Ovary (tissue), 10 donors: ENCODE data around the gene PLGLB2. TPM values are rescaled to one million over a fixed set of nuclear protein-coding genes. Genes with fewer than 3 reads are reported as not detected.
"Not testable (repeated sequence)": the region's sequence is repeated elsewhere in the genome, so short reads cannot be mapped to it uniquely, and the experiment has no call there.

Source experiments
- DNase-seq, 5 donors: peaks; one replicate each; pipeline ENCODE4 v3.0.0-alpha.2; 2019 to 2020
- H3K27ac ChIP-seq, 2 donors: fragments of 200-600 bp; one replicate each; pipeline versions ENCODE4 v1.5.1 to v1.8.0; 2019 to 2022
- H3K27me3 ChIP-seq: fragments of 200-600 bp; one replicate; pipeline ENCODE4 v1.8.0; 2022
- H3K36me3 ChIP-seq: fragments of 200-600 bp; sonication (generic); one replicate; pipeline ENCODE4 v1.5.1; 2019
- H3K4me1 ChIP-seq: one replicate; pipeline ENCODE4 v1.8.1; 2013; ENCODE audit warnings: mild to moderate bottlenecking, moderate library complexity; ENCODE audit not compliant: insufficient read depth
- H3K4me3 ChIP-seq: fragments of 200-600 bp; sonication (generic); one replicate; pipeline ENCODE4 v1.5.1; 2017
- H3K9me3 ChIP-seq, 2 donors: fragments of 200-600 bp in 1 of 2; sonication (generic) in 1 of 2; one replicate each; pipeline versions ENCODE4 v1.5.1 to v1.8.1; 2013 to 2019; ENCODE audit warnings: mild to moderate bottlenecking in 1 of 2, moderate library complexity in 1 of 2
- WGBS, 3 donors: extraction: QIAGEN DNeasy Blood & Tissue Kit in 1 of 3; methylation state at CpG; one replicate each; pipeline versions ENCODE4 v1.1.5 to v1.1.7; 2013 to 2017; 5-methylcytosine and 5-hydroxymethylcytosine counted together
- intact Hi-C, 4 donors: fragments of 100-400 bp; cut with DNase I; formaldehyde crosslinking; loops; one replicate each; pipeline versions ENCODE4 v1.11.0 to v1.15.1; 2022 to 2023
- long read RNA-seq, 3 donors: library from polyadenylated mRNA in 2 of 3; unstranded in 2 of 3; transcript quantifications; one replicate each; pipeline ENCODE4 v2.0.0 and lab custom pipeline, GENCODE V29; 2021 to 2026
- polyA plus RNA-seq, 2 donors: library from polyadenylated mRNA; stranded (reverse); fragments of 200-250 nt in 1 of 2; fragments of 350-450 nt in 1 of 2; fragmentation: Illumina TruSeq in 1 of 2; extraction: RNeasy Lipid Tissue Mini Kit (QIAGEN cat#74804) in 1 of 2; gene quantifications; one replicate each; pipeline ENCODE4 v1.2.3, GENCODE V29; 2013 to 2014
- total RNA-seq, 7 donors: library from RNA; depleted of rRNA in 2 of 7; stranded (reverse); fragments of >200 nt in 2 of 7; fragmentation: NEBNext Ultra II Directional in 3 of 7; extraction: Animal tissue kit (Norgen Biotek cat#: 25700) in 3 of 7; gene quantifications; one replicate each; pipeline versions ENCODE4 v1.1.0 to v1.2.4, GENCODE V29; 2016 to 2023
- donor health status: DM: no; HTN: no; CAD: no; lungs with moderate emphysema.
- donor health status: DM: no; HTN: no; CAD: no.
- donor health status: Bipolar disorder and iron deficiency.
- donor health status: DM: yes; HTN: yes; CAD: no.
- donor health status: DM: no; HTN: no; CAD: no.
- donor health status: DM: yes; HTN: yes; CAD: no.

The PLGLB2 gene
- total RNA-seq (1 to 10 TPM in 2 of 7 donors, under 1 TPM in 1, not detected in 4; 0.83 to 2.6 (median 1.1) TPM), polyA plus RNA-seq (1 to 10 TPM in 1 of 2 donors, not detected in 1; 1.6 TPM)
- long read RNA-seq, donor 1, result 0 reads
- long read RNA-seq, donor 2, result 0 reads
- long read RNA-seq, donor 3, result 0 reads

DNA sequence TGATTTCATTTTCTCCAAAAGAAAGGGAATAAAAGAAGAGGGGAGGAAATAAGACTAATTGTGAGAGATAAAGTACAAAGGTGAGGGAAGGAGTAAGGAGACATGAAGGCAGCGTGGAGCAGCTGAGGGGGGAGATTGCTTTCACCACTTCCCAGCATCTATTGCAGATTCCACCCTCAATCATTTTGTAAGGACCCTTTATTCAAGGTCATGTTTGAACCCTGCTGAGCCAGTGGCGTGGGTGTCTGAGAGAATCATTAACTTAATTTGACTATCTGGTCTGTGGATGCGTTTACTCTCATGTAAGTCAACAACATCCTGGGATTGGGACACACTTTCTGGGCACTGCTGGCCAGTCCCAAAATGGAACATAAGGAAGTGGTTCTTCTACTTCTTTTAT is at the start of gene PLGLB2:
Gene PLGLB2 (plus strand): TSS at position 297 of the 400 bp plus-strand sequence. CDS start 67 bp downstream, at position 364.
- not testable (repeated sequence) for H3K4me1 ChIP-seq, H3K27me3 ChIP-seq

DNA sequence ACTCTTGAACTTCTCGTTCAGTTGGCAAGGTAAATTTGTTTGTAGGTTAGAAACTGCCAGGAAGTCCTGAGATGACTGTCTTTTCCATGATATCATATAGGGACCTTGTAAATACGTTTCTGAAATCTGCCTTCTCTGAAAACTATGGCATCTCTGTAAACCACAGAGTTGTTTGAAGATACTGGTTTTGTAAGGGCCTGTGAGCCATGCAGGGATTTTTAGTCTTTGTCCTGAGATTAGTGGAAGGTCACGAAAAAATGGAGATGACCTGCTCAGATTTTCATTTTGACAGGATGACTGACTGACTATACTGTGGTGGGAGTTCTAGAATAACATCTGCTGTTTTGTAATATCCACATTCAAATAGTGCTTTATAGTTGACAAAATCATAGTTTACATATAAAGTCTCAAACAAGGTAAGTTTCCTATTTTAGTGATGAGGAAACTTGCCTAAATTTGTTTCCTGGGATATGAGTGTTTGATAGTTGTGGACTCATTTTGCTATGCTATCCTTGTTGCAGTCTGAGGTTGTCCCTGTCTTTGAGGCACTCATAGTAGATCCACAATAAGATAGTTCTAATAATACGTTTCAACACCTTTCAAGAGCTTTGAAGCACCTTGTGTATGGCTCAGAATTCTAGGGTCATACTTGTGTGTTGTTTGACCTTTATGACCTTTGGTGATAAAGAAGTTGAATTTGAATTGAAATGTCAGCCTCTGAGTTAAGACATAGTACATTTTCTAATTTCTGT is 43.1 kb upstream of the PLGLB2 start:
- intact Hi-C loops, H3K27ac ChIP-seq, H3K4me1 ChIP-seq, H3K36me3 ChIP-seq, H3K9me3 ChIP-seq, H3K4me3 ChIP-seq, H3K27me3 ChIP-seq, DNase-seq: not testable (repeated sequence)
- 84 to 85% methylated on average over 2 to 3 of the region's 4 CpGs; no CpG with 5 or more reads in 1 of the 3 donors for WGBS, 3 donors

More for the DNA sequence above, at the start of gene PLGLB2:
- H3K4me3 ChIP-seq, H3K36me3 ChIP-seq, H3K9me3 ChIP-seq, H3K27ac ChIP-seq, intact Hi-C loops, DNase-seq: not testable (repeated sequence)
- WGBS, 3 donors, result 94 to 100% (median 100%) methylated on average over 1 of the region's 3 CpGs

DNA sequence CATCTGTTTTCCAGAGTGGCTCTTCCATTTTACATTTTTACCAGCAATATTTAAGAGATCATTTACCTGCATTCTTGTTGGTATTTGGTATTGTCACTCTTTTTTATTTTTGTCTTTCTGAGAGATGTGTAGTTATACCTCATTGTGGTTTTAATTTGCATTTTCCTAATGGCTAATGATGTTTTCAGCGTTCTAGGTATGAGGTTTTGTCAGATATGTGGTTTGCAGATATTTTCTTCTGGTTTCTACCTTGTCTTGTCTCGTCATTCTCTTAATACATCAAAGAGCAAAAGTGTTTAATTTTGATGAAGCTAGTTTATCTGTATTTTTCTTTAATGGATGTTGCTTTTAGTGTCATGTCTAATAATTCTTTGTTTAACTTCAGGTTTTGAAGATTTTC is 39.5 kb upstream of the PLGLB2 start:
- H3K27me3 ChIP-seq, H3K4me1 ChIP-seq, H3K4me3 ChIP-seq, intact Hi-C loops, DNase-seq, H3K9me3 ChIP-seq, H3K27ac ChIP-seq, H3K36me3 ChIP-seq: not testable (repeated sequence)
- 77 to 79% (median 79%) methylated on average over 2 of the region's 2 CpGs for WGBS, 3 donors

DNA sequence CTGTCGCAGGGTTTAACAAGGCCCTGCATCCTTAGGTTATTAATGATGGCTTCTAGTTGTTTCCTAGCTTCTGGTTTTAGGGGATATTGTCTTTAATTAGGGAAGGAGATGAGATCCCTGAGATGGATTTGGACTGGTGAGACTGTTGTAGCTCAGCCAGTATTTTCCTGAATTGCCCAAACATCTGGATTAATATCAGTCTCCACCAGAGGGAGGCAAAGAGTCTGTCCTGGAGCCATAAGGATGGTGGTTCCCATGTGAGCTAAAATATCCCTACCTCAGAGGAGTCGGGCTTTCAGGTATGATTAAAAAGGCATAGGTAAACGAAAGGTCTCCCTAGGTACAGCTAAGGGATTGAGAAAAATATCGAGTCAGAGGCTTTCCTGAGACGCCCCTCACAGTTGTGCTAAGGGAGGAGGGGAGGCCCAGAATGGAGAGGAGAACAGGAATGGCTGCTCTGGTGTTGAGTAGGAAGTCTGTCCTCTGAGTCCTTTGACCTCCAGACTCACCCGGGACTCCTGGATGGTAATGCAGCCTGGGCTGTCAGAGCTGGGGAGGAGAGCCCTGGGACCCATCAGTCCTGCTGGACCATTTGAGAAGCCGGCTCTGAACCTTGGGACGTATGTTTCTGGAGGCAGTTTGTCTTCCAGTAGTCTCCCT is 19.8 kb upstream of the PLGLB2 start:
- H3K27ac ChIP-seq, intact Hi-C loops, H3K4me3 ChIP-seq, H3K4me1 ChIP-seq, H3K36me3 ChIP-seq, DNase-seq, H3K27me3 ChIP-seq, H3K9me3 ChIP-seq: not testable (repeated sequence)
- WGBS, 3 donors, result no CpG with 5 or more reads among the region's 8 CpGs

DNA sequence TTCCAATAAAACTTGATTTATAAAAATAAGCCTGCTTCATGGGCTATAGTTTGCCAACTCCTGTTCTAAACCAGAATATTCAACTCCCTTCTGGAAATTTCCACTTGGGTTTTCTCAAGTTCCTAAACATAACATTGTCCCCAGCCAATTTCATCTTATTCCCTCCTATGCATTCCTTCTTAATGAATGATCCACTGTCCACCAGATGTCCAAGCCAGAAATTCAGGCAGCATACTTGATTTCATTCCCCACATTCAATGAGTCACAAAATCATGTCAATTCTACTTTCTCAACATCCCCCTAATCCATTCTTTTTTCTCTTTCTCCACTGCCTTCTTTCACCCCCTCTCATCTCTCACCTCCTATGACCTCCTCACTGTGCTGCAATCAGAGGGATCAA is 7.0 kb upstream of the PLGLB2 start:
- H3K27me3 ChIP-seq, intact Hi-C loops, DNase-seq: not testable (repeated sequence)

DNA sequence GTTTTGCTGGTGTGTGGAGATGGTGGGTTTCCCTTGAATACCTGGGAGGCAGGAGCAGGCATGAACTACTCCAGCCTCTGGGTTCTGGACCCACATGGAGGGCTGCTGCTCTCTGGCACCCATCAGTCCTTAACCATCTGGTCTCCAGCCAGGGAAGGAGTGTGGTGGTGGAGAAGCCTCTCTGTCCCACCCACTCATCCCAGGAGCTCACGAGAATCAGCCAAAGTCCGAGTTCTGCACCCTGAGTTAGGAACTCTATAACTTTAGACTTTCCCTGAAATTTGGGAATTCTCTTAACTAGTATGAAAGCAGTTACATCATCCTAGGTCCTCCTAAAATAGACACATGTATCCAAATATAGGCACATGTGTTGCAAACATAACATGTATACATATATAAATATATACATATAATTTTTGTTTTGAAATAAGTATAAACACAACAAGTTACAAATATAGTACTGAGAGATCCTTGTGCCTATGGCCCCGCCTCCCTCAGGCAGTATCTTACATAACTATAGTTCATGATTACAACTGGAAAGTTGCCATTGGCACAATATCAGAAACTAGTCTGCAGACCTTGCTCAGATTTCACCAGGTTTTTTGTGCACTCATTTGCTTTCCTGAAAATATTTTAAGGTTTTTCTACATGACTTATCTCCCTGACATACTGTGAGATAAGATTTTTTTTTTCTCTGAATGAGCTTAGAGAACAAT is 5.3 kb upstream of the PLGLB2 start:
- intact Hi-C loops, H3K27me3 ChIP-seq, H3K4me1 ChIP-seq, H3K9me3 ChIP-seq, H3K27ac ChIP-seq, H3K4me3 ChIP-seq, H3K36me3 ChIP-seq, DNase-seq: not testable (repeated sequence)
- WGBS, 3 donors, result no CpG with 5 or more reads among the region's 3 CpGs

More for the DNA sequence above, 7.0 kb upstream of the PLGLB2 start:
- not testable (repeated sequence) for H3K4me1 ChIP-seq, H3K4me3 ChIP-seq, H3K27ac ChIP-seq, H3K36me3 ChIP-seq, H3K9me3 ChIP-seq

DNA sequence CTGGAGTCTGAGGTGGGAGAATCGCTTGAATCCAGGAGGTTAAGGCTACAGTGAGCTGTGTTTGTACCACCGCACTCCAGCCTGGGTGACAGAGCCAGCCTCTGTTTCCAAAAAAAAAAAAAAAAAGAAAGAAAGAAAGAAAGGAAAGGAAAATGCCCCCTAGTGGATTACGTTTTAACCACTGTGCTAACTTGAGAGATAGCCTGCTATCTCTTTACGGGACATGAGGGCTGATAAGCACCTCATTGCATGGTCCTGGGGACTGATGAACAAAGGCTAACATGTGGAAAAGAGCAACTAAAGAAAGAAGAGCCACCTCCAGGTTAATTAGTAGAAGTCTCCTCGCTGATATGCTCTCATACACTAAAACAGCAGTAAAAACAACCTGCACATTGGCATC is 4.2 kb upstream of the PLGLB2 start:
- H3K9me3 ChIP-seq, DNase-seq, H3K4me1 ChIP-seq, H3K27ac ChIP-seq, H3K4me3 ChIP-seq, H3K27me3 ChIP-seq, H3K36me3 ChIP-seq, intact Hi-C loops: not testable (repeated sequence)
- WGBS, 3 donors, result 80 to 92% (median 86%) methylated on average over 1 of the region's 5 CpGs

DNA sequence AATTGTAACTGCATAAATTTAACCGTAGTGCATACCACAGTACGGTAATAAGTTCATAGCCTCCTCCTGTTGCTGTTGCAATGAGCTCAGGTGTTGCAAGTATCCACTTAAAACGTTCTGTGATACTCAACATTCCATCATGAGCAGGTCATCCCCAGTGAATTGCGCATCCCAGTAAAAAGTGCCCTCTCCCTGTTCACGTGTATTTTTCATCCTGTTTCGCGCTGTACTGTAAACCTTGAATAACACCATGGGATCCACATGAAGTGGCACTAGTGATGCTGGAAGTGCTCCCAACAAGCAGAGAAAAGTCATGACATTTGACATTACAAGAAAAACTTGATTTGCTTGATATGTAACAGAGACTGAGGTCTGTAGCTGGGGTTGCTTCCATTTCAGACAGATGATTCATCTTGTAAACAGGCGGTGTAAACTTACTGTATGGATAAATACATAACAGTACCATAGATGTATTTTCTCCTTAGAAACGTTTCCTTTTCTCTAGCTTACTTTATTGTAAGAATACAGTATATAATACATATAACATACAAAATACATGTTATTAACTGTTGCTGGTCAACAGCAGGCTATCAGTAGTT is 2.4 kb upstream of the PLGLB2 start:
- H3K36me3 ChIP-seq, H3K27me3 ChIP-seq, H3K4me3 ChIP-seq, intact Hi-C loops, H3K4me1 ChIP-seq, H3K27ac ChIP-seq, H3K9me3 ChIP-seq, DNase-seq: not testable (repeated sequence)
- 87 to 93% (median 89%) methylated on average over 4 to 5 of the region's 9 CpGs for WGBS, 3 donors

DNA sequence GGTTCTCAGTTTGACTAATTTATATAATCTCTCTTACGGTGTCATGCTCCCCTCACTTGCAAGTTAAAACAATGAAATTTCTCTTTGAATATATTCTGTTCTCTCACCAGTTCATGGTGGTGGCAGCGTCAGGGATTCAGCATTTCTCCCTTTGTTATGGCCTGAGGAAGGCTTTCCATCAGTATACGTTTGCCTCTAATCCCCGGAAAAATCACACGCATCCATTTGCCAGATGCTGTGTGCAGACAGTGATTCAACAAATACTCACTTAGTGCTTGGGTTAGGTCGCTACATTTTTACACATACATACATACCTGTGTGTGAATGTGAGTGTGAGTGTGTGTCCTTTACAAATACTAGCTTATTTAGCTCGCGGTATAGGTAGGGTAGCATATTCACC is 637 bp downstream of the PLGLB2 start:
- DNase-seq, H3K4me3 ChIP-seq, H3K27ac ChIP-seq, H3K36me3 ChIP-seq, H3K27me3 ChIP-seq, intact Hi-C loops, H3K9me3 ChIP-seq, H3K4me1 ChIP-seq: not testable (repeated sequence)
- 83 to 100% (median 95%) methylated on average over 2 of the region's 8 CpGs for WGBS, 3 donors

DNA sequence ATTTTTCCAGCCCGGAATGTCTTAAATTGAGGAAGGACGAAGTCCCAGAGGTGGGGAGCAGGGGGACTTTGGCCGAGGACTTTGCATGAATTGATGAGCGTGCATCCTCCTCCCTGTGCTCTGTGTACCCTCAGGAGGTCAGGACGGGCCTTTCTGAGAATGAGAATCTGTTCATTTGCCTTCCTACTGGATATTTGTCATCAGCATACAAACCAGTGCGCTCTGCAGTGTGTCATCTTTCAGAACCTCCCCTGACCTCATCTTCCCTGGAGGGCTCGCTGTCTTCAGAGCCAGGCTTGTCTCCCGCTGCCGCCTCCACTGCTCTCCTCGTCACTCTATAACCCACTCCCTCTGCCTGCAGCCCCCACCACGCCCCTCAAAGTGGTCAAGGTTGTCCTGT is 2.7 kb downstream of the PLGLB2 start:
- H3K27ac ChIP-seq, H3K27me3 ChIP-seq, H3K36me3 ChIP-seq, H3K9me3 ChIP-seq, intact Hi-C loops, DNase-seq, H3K4me3 ChIP-seq, H3K4me1 ChIP-seq: not testable (repeated sequence)
- WGBS, 3 donors, result 80 to 89% methylated on average over 1 to 6 of the region's 11 CpGs; no CpG with 5 or more reads in 1 of the 3 donors

DNA sequence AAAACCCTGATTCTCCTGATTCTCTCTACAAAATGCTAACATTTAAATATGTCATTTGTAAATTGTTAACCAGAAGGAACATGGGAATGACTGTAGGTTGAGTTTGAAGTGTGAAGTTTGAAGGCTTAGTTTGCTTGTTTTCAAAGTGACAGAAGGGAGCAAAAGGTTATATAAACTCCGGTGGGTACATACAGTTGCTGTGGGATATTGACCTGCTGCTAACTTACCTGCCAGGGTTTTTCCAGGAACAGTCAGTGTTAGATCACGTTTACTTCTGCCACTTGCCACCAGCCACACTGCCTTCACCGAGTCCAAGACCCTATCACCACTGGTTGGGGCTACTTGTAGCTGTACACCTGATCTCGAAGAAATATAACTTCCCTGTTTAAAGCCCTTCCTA is 6.9 kb downstream of the PLGLB2 start:
- WGBS, 3 donors, result 71 to 86% methylated on average over 3 of the region's 4 CpGs; no CpG with 5 or more reads in 1 of the 3 donors
- H3K4me1 ChIP-seq, H3K9me3 ChIP-seq, H3K36me3 ChIP-seq, H3K27ac ChIP-seq, intact Hi-C loops, H3K27me3 ChIP-seq, DNase-seq, H3K4me3 ChIP-seq: not testable (repeated sequence)
